Amygdala (tissue), 56 donors: ENCODE data around the gene TUBB2A.
"Not testable (repeated sequence)": the region's sequence is repeated elsewhere in the genome, so short reads cannot be mapped to it uniquely, and the experiment has no call there.

Source experiments
- DNase-seq, 56 donors: peaks; one replicate each; lab custom pipeline; 2025; lab: John Stamatoyannopoulos, UW

The TUBB2A gene

DNA sequence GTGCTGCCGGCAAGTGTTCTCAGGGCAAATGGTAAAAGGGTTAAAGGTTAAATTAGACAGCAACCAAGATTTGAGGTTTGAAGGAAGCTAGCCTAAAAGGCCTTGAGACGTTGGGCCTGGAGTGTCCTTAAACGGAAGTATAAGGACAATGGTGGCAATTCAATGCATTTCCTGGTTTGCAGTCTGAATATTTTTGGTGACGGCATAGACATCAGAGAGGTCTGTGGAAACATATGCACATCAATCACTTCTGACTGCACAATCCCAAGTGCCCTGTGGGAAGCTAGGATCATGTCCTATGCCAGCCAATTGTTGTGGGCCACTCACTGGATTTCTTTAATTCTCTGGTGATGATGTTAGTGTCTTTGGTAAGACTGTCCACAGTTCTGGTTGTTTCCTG lies 25.7 kb upstream of the TUBB2A start:
- DNase-seq: no peak

DNA sequence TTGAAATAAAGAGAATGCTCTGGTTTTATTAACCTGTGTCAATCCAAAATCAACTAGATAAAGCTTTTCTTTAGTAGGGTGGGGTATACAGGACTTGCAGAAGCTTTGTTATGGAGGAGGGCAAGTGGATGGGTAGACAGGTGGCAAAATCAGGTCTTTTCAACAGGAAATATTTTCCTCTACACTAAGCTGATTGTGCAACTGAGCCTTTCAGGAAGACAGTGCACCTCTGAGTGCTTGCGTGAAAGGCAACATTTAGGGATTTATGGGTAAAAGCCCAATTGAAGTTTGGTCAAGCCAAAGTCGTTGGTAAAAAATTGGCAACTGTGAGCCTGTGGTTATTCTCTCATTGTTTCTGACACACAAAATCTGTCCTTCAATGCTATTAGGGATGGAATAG lies 23.8 kb upstream of the TUBB2A start:
- no peak for DNase-seq

GRCh38 chr6:3179945-3180344 lies 22.6 kb upstream of the TUBB2A start:
- DNase-seq: peak in 1 of 56 donors; percentile 5

GRCh38 chr6:3178666-3179065 lies 21.3 kb upstream of the TUBB2A start:
- DNase-seq: not testable (repeated sequence)

- peak in 5 of 56 donors; percentile 3 to 39 (median 12) for DNase-seq
These were observed 19.4 kb upstream of the TUBB2A start for GRCh38 chr6:3176562-3177355.

- no peak for DNase-seq
These were observed 18.5 kb upstream of the TUBB2A start for GRCh38 chr6:3175715-3176402.

DNA sequence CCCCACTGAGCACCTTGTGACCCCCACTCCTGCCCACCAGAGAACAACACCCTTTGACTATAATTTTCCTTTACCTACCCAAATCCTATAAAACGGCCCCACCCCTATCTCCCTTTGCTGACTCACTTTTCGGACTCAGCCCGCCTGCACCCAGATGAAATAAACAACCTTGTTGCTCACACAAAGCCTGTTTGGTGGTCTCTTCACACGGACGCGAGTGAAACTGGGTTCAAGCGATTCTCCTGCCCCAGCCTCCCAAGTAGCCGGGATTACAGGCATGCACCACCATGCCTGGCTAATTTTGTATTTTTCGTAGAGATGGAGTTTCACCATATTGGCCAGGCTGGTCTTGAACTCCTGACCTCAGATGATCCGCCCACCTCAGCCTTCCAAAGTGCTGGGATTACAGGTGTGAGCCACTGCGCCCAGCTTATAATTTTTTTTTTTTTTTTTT lies 16.3 kb upstream of the TUBB2A start:
- not testable (repeated sequence) for DNase-seq

GRCh38 chr6:3172789-3173188 lies 15.4 kb upstream of the TUBB2A start:
- not testable (repeated sequence) for DNase-seq

GRCh38 chr6:3171313-3172175 lies 14.2 kb upstream of the TUBB2A start:
- not testable (repeated sequence) for DNase-seq

GRCh38 chr6:3170676-3171075 lies 13.3 kb upstream of the TUBB2A start:
- DNase-seq: not testable (repeated sequence)

DNA sequence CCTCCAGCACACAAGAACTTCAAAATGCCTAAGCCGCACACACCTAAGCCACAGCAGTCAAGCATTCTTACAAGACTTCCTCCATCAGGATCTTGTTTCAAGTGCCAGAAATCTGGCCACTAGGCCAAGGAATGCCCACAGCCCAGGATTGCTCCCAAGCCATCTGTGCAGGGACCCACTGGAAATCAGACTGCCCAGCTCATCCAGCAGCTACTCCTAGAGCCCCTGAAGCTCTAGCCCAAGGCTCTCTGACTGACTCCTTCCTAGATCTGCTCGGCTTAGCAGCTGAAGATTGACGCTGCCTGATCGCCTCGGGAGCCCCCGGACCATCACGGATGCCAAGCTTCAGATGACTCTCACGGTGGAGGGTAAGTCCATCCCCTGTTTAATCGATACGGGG lies 10.7 kb upstream of the TUBB2A start:
- not testable (repeated sequence) for DNase-seq

DNA sequence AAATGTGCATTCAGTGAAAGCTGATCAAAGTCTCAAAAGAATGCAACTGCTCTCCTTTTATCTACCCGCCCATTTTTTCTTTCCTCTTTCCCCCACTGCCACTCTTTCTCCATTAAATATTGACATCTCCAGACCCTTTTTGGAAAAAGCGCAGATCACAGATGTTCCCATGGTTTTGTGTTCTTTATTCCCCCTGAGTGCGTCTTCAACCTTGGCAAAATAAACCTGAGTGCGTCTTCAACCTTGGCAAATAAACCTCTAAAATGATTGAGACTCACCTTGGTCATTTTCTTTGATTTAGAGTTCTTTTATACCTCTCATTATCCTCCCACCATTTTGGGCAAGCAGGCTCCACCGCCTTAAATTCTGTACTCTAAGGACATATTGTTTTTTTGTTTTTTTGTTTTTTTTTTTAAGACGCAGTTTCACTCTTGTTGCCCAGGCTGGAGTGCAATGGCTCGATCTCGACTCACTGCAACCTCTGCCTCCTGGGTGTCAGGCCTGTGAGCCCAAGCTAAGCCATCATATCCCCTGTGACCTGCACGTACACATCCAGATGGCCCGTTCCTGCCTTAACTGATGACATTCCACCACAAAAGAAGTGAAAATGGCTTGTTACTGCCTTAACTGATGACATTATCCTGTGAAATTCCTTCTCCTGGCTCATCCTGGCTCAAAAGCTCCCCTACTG lies 9.3 kb upstream of the TUBB2A start:
- not testable (repeated sequence) for DNase-seq

GRCh38 chr6:3165631-3166534 lies 8.5 kb upstream of the TUBB2A start:
- DNase-seq: no peak

GRCh38 chr6:3164388-3164787 lies 7.0 kb upstream of the TUBB2A start:
- no peak for DNase-seq

DNA sequence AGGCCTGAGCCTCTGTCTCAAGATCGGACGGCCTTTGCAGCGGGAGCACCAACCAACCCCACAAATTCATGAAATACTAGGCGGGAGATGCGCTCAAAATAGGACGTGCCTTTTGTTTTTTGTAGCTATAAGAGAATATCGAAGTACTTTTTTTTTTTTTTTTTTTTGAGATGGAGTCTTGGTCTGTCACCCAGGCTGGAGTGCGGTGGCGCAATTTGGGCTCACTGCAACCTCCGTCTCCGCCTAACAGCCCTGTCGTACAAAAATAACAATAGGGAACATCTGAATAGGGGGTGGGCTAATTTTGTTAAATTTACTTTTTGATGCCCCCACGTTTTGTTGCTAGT lies 5.9 kb upstream of the TUBB2A start:
- peak in 3 of 56 donors; percentile 29 to 49 (median 47) for DNase-seq

- DNase-seq: peak in 42 of 56 donors; percentile 9 to 78 (median 52)
These were observed 5.4 kb upstream of the TUBB2A start for GRCh38 chr6:3162565-3163247.

GRCh38 chr6:3162067-3162497 lies 4.7 kb upstream of the TUBB2A start:
- peak in 1 of 56 donors; percentile 16 for DNase-seq
